GM19328 (cell line): ENCODE data around the gene SLC2A13.
"Not testable (repeated sequence)": the region's sequence is repeated elsewhere in the genome, so short reads cannot be mapped to it uniquely, and the experiment has no call there.

ENCODE experiments used
- ATAC-seq: cut with Tn5 transposase; IDR thresholded peaks from one replicate; pipeline ENCODE4 v1.9.1; 2021; ENCODE audit warnings: mild to moderate bottlenecking, moderate library complexity; ENCODE audit not compliant: unreplicated experiment

The SLC2A13 gene

GRCh38 chr12:39935839-39936238 lies 170.0 kb downstream of the SLC2A13 start:
- ATAC-seq: no peak

GRCh38 chr12:39935275-39935674 lies 170.6 kb downstream of the SLC2A13 start:
- ATAC-seq: no peak

- ATAC-seq: no peak
Measured at GRCh38 chr12:39931857-39932256, 174.0 kb downstream of the SLC2A13 start.

GRCh38 chr12:39931231-39931630 lies 174.7 kb downstream of the SLC2A13 start:
- no peak for ATAC-seq

GRCh38 chr12:39930101-39930500 lies 175.8 kb downstream of the SLC2A13 start:
- no peak for ATAC-seq

- no peak for ATAC-seq
Measured at GRCh38 chr12:39928181-39928899, 177.5 kb downstream of the SLC2A13 start.

- ATAC-seq: no peak
Measured at GRCh38 chr12:39923364-39923763, 182.5 kb downstream of the SLC2A13 start.

- ATAC-seq: not testable (repeated sequence)
Measured at GRCh38 chr12:39922598-39922997, 183.3 kb downstream of the SLC2A13 start.

GRCh38 chr12:39920647-39921046 lies 185.2 kb downstream of the SLC2A13 start:
- ATAC-seq: no peak

- ATAC-seq: no peak
Measured at GRCh38 chr12:39920222-39920621, 185.7 kb downstream of the SLC2A13 start.

GRCh38 chr12:39919790-39920189 lies 186.1 kb downstream of the SLC2A13 start:
- ATAC-seq: no peak

- ATAC-seq: no peak
Measured at GRCh38 chr12:39915249-39915648, 190.6 kb downstream of the SLC2A13 start.

- no peak for ATAC-seq
Measured at GRCh38 chr12:39912211-39912980, 193.5 kb downstream of the SLC2A13 start.

GRCh38 chr12:39906237-39906636 lies 199.6 kb downstream of the SLC2A13 start:
- ATAC-seq: no peak

- ATAC-seq: no peak
Measured at GRCh38 chr12:39905152-39905551, 200.7 kb downstream of the SLC2A13 start.

GRCh38 chr12:39902821-39903220 lies 203.1 kb downstream of the SLC2A13 start:
- ATAC-seq: no peak

- ATAC-seq: no peak
Measured at GRCh38 chr12:39897315-39897714, 208.6 kb downstream of the SLC2A13 start.

GRCh38 chr12:39893388-39893787 lies 212.5 kb downstream of the SLC2A13 start:
- ATAC-seq: not testable (repeated sequence)

GRCh38 chr12:39892146-39892545 lies 213.7 kb downstream of the SLC2A13 start:
- no peak for ATAC-seq

- no peak for ATAC-seq
Measured at GRCh38 chr12:39887856-39888255, 218.0 kb downstream of the SLC2A13 start.

GRCh38 chr12:39886106-39886505 lies 219.8 kb downstream of the SLC2A13 start:
- no peak for ATAC-seq

GRCh38 chr12:39884616-39885125 lies 221.2 kb downstream of the SLC2A13 start:
- ATAC-seq: no peak
